ENCODE measurements around the gene PEAR1. TPM values are rescaled to one million over a fixed set of nuclear protein-coding genes. Genes with fewer than 3 reads are reported as not detected.
A peak's percentile ranks its signal among the peaks of the same experiment; 100 is the strongest.

Gene PEAR1
- polyA plus RNA-seq, 3 donors, result not detected

DNA sequence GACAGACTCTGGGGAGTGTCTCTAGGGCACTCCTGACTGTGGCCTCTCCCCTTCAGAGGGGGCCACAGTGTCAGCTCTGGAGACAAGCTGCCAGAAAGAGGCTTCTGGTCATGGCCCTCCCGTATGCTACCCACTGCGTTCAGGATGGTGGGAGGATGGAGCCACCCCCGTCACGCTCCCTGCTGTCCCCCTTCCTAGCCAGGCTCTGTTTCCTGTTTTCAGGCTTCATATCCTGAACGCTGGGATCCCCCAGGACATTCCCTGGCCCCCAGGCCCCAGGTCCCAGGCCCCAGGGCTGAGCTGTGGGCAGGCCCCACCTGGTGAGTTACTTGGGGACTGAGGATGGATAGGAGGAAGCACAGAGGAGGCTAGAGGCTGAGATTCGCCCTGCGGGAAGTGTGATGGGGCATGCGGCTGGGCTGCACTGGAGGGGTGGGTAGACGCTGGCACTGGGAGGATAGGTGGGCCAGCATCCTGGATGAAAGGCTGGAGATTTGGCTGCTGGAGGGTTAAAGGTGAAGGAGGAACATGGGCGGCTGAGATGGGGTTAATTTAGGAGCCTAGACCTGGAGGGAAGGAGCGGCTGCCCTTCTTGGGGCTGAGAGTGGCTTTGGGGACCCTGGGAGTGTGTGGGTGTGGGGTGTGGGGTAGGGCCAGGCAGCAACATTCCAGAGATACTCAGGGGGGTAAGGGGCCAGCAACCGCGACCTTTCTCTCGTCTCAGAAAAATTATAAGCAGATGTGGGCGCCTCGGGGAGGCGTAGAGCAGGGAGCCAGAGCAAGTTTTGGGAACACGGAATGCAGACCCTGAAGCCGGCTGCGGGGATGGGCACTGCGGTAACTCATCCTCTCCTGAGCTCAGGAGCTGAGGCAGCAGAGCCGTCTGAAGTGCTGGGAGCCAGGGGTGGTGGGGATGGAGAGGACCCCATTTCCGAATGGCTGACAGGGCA, 8.7 kb downstream of the PEAR1 start:
- Histone ChIP-seq H3K9ac (ENCODE audit: insufficient read depth, low read length, poor library complexity, severe bottlenecking) (no peak overlapping the region), H3K27ac (ENCODE audit: low read depth in 1 of 2, low read length in 2 of 2) (no peak overlapping the region), H3K36me3 (replicated peaks in 1 of 2; ENCODE audit: control insufficient read depth in 1 of 2, insufficient read depth in 2 of 2, low read length in 2 of 2) (no peaks in the 10 kb centered on the region), H3K9me3 (replicated peaks in 1 of 2; ENCODE audit: control insufficient read depth in 1 of 2, insufficient read depth in 1 of 2, low read length in 2 of 2) (no peaks in the 10 kb centered on the region), H3K4me2 (replicated peaks; ENCODE audit: extremely low read depth, low read length, poor library complexity, severe bottlenecking) (no peak overlapping the region), H4K20me1 (ENCODE audit: insufficient read depth, low read length) (no peaks in the 10 kb centered on the region), H3K4me1 (ENCODE audit: control insufficient read depth in 1 of 2, insufficient read depth in 2 of 2, low read length in 2 of 2) (peaks cover 10 to 13% of the 10 kb centered on the region in 2 donors), H2AFZ (ENCODE audit: insufficient read depth, low read depth, low read length, poor library complexity, severe bottlenecking) (no peak overlapping the region), H3K4me3 (replicated peaks in 1 of 3; ENCODE audit: low read depth in 2 of 3, low read length in 3 of 3) (no peak overlapping the region), H3K79me2 (ENCODE audit: insufficient read depth, low read length) (no peaks in the 10 kb centered on the region), H3K27me3 (ENCODE audit: control insufficient read depth in 2 of 2, insufficient read depth in 2 of 2, low read length in 2 of 2) (no peaks in the 10 kb centered on the region)
- TF ChIP-seq, protein P1, sequence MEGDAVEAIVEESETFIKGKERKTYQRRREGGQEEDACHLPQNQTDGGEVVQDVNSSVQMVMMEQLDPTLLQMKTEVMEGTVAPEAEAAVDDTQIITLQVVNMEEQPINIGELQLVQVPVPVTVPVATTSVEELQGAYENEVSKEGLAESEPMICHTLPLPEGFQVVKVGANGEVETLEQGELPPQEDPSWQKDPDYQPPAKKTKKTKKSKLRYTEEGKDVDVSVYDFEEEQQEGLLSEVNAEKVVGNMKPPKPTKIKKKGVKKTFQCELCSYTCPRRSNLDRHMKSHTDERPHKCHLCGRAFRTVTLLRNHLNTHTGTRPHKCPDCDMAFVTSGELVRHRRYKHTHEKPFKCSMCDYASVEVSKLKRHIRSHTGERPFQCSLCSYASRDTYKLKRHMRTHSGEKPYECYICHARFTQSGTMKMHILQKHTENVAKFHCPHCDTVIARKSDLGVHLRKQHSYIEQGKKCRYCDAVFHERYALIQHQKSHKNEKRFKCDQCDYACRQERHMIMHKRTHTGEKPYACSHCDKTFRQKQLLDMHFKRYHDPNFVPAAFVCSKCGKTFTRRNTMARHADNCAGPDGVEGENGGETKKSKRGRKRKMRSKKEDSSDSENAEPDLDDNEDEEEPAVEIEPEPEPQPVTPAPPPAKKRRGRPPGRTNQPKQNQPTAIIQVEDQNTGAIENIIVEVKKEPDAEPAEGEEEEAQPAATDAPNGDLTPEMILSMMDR (IDR thresholded peaks at IDR 0.05), result no peak
- intact Hi-C loops (cut with micrococcal nuclease), result no loop called here
- Mint-ChIP-seq H3K36me3 (no peaks in the 10 kb centered on the region), H3K27ac (peak overlapping the region in 1 of 7 donors; percentile 26), H3K27me3 (ENCODE audit: low read depth in 3 of 3) (peaks cover 8 to 16% (median 9%) of the 10 kb centered on the region in 3 donors), H3K4me3 (no peak overlapping the region), H3K9me3 (peaks cover 0 to 3% (median 0%) of the 10 kb centered on the region in 7 donors), H3K4me1 (peaks cover 25% of the 10 kb centered on the region)
- no peak for DNase-seq
- 94% methylated on average over 21 of the region's 23 CpGs for WGBS (ENCODE audit: insufficient coverage)

DNA sequence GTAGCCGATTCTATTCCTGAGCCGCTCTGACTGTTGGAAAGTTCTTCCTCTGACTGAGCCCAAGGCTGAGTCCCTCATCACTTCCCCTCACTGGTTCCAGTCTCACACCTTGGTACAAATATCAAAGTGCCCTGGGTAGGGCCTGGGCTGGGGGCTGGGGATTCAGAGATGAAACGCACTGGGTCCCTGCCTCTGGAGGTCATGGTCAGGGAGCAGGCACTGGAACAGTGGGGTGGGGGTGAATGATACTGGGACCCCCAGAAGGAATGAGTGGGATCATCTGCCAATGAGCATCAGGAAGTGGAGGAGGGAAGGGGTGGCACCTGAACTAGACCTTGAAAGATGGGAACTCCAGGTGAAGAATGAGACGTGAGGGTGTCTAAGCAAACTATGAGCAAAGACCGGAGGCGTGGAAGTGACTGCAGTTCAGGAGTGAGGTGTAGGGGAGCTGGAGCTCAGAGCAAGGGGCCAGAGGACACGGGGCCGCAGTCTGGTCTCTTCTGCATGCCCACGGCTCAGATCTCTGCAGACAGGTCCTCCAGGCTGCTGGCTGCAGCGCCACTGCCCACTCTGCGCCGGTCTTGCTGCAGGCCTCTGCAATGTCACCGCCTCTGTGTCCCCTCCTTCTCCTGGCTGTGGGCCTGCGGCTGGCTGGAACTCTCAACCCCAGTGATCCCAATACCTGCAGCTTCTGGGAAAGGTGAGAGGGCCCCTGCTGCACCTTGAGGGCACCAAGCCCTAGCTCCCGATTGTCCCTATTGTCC, 10.0 kb downstream of the PEAR1 start:
- no peak overlapping the region for H2AFZ ChIP-seq (ENCODE audit: insufficient read depth, low read depth, low read length, poor library complexity, severe bottlenecking)
- no peak overlapping the region for H3K4me3 ChIP-seq (replicated peaks in 1 of 3; ENCODE audit: low read depth in 2 of 3, low read length in 3 of 3)
- H3K27ac ChIP-seq (ENCODE audit: low read depth in 1 of 2, low read length in 2 of 2), result no peak overlapping the region
- TF ChIP-seq, protein P1 (IDR thresholded peaks at IDR 0.05), result no peak
- Mint-ChIP-seq H3K4me1 (peaks cover 19% of the 10 kb centered on the region), H3K27me3 (ENCODE audit: low read depth in 3 of 3) (peaks cover 6 to 10% (median 7%) of the 10 kb centered on the region in 3 donors), H3K4me3 (no peak overlapping the region), H3K9me3 (peaks cover 0 to 3% (median 0%) of the 10 kb centered on the region in 7 donors), H3K27ac (no peak overlapping the region), H3K36me3 (no peaks in the 10 kb centered on the region)
- whole genome bisulfite sequencing (ENCODE audit: insufficient coverage), result 95% methylated on average over 12 of the region's 15 CpGs
- no peaks in the 10 kb centered on the region for H4K20me1 ChIP-seq (ENCODE audit: insufficient read depth, low read length)
- no peak overlapping the region for H3K9ac ChIP-seq (ENCODE audit: insufficient read depth, low read length, poor library complexity, severe bottlenecking)
- no peak overlapping the region for H3K4me2 ChIP-seq (replicated peaks; ENCODE audit: extremely low read depth, low read length, poor library complexity, severe bottlenecking)
- no peaks in the 10 kb centered on the region for H3K9me3 ChIP-seq (replicated peaks in 1 of 2; ENCODE audit: control insufficient read depth in 1 of 2, insufficient read depth in 1 of 2, low read length in 2 of 2)
- intact Hi-C loops (cut with micrococcal nuclease), result no loop called here
- no peaks in the 10 kb centered on the region for H3K27me3 ChIP-seq (ENCODE audit: control insufficient read depth in 2 of 2, insufficient read depth in 2 of 2, low read length in 2 of 2)
- DNase-seq, result no peak
- no peaks in the 10 kb centered on the region for H3K79me2 ChIP-seq (ENCODE audit: insufficient read depth, low read length)
- peaks cover 8 to 12% of the 10 kb centered on the region in 2 donors for H3K4me1 ChIP-seq (ENCODE audit: control insufficient read depth in 1 of 2, insufficient read depth in 2 of 2, low read length in 2 of 2)
- no peaks in the 10 kb centered on the region for H3K36me3 ChIP-seq (replicated peaks in 1 of 2; ENCODE audit: control insufficient read depth in 1 of 2, insufficient read depth in 2 of 2, low read length in 2 of 2)

All from CD14-positive monocyte (primary cell).